ENCODE data around the gene FAM210A.

GRCh38 chr18:13756261-13756660 lies 29.9 kb upstream of the FAM210A start:
- TF ChIP-seq CTCF (IDR thresholded peaks at IDR 0.05) (no peak), POLR2A (IDR thresholded peaks at IDR 0.05) (no peak), EP300 (IDR thresholded peaks at IDR 0.05) (no peak)
